MV-4-11 (cell line): ENCODE measurements around the gene AHCYL2.
A peak's percentile ranks its signal among the peaks of the same experiment; 100 is the strongest.
"Not testable (repeated sequence)": the region's sequence is repeated elsewhere in the genome, so short reads cannot be mapped to it uniquely, and the experiment has no call there.

Experiments used
- DNase-seq: peaks from one replicate; lab custom pipeline; 2025; lab: John Stamatoyannopoulos, UW

Gene AHCYL2

DNA sequence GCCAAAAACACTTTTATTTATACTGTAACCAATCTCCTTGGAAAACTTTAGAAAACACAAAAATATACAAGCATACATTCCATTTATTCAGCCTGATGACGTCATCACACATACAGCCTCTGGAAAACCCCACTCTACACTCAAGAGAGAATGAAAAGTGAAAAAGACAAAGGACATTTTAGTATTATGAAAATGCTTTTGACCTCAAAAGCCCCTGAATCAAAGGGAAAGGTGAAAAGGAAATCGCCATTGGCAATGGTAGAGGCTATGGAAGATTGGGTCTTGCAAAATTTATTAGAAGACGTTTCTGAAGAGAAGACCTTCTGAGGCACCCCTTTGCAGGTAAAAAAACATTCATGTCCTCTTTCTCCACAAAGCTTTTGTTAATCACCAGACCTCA lies 126.5 kb downstream of the AHCYL2 start:
- DNase-seq: no peak

DNA sequence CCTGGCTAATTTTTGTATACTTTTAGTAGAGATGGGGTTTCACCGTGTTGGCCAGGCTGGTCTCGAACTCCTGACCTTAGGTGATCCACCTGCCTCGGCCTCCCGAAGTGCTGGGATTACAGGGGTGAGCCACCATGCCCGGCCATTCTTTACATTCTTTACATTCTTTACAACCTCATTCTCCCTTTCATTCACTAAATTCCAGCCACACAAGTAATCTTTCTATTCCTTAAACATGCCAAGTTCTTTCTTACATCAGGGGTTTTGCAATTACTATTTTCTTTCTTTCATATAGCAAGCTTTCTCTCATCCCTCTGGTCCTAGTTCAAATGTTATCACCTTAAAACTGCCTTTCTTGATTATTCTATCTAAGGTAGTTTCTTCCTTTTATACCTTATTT lies 128.3 kb downstream of the AHCYL2 start:
- not testable (repeated sequence) for DNase-seq

DNA sequence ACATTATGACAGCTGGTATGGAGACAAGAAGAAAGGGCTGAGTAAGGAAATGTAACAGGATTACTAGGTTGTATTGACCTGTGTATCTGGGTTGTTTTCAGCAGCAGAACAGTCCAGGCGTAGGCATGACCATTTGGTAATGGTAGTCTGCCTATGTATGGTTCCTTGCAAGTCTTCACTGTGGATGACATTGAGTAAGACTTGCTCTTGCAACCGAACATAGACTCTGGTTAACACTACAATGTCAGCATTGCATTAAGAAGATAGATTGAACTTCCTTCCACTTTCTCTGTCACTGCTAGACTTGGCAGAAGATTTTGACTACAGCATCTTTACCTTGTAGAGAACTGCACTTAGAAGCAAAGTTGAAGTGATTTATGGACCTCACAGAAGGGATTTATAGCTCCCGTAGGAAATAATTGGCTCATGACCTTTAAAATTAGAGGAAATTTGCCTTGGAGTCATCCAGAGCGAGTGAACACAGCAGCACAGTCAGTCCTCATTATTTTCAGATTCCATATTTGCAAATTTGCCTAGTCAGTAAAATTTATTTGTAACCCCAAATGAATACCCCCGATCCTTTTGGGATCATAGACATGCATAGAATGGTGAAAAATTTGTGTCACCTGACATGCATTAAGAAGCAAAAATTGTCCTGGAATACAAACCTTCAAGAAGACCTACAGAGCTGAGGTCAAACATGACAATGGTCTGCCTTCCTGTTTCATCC lies 129.8 kb downstream of the AHCYL2 start:
- DNase-seq: peak; percentile 72

DNA sequence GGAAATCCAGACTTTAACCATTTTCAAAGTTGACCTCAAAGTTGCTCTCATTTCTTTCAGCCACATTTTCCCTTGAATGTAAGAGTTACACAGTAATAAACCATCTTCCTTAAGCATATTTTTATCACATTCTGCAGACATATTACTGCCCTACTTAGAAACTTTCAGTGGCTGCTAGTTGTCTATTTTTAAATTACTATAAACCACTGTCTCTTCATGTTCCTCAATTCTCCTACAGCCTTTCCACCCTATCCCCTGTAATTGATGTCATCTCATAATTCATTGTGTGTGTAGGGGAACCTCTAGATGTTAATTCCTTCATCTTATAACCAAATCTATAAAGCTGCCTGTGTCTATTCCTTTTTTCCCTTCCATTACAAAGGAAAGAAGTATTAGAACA lies 131.3 kb downstream of the AHCYL2 start:
- peak; percentile 72 for DNase-seq

DNA sequence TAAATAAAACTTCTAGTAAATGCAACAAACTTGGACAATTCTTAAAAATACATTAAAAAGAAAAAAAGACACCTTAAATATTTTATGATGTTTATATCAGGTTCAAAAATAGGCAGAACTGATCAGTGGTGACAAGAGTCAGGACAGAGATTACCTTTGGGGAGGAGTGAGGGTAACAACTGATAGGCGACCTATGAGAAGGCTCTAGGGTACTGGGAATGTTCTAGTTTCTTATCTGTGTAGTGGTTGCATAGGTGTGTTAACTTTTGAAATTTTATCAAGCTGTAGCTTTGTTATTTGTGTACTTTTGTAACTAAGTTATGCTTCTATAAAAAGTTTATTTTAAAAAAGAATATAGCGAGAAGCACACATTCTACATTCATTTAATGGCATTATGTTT lies 134.3 kb downstream of the AHCYL2 start:
- no peak for DNase-seq

DNA sequence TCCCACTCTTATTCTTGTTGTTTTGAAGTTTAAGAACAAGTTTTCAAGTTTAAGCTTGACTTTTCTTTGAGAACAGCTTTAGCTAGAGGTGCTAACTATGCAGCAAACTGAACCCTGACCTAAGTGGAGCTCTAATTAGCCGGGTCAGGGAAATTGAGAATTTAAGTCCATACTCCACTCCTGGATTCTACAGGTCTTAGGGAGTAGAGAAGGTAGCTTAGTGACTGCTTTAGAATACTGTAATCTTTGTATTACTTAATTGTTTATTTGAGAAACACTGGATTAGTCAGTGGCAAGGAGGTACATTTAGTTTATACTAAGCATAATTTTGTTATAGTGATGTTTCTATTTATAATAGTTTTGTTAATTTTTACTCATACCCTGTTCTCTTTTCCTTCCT lies 134.8 kb downstream of the AHCYL2 start:
- DNase-seq: no peak

DNA sequence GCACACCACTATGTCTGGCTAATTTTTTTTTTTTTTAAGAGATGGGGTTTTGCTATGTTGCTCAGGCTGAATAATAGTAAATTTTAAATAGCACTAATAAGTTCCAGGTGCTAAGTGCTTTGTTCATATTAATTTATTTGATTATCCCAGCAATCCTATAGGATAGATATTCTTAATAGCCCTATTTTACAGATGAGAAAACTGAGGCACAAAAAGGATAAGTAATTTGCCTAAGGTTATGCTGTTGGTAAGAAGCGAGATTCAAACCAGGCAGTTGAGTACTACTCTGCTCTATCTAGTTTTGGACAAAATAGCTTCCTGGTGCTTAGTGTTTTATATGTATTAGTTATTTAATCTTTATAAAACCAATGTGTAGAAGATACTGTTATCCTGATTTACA lies 136.9 kb downstream of the AHCYL2 start:
- no peak for DNase-seq

DNA sequence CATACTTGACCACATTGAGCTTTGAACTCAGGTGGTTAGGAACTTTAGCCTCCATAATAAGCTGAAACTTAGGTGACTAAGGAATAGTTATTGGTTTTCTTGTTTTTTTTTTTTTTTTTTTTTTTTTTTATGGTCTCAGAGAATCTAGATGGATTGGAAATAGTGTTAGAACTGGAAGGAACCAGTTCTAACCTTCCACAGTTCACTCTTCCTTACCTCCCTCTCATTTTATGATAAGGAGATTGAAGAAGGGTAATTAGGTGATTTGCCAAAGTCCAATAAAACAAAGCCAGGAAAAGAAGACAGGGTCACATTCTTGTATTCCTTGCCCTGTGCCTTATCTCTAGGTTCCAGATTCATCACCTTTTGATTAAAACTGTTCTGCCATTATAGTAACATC lies 137.7 kb downstream of the AHCYL2 start:
- DNase-seq: no peak

DNA sequence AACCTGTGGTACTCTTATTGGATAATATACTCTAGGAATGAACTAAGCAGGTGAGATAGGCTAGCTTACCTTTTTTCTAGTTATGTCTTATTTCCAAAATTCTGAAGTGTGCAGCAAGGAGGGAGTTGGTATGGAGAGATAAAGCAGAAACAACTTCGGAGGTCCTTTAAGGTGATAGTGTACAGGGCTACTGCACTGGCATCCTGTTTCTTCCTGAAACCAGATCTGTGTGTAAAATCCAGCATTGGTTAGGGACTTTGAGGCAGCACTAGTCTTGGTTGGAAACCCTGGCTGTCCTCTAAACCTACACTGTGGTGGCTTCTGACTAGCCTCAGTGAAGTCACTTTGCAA lies 142.5 kb downstream of the AHCYL2 start:
- DNase-seq: no peak

DNA sequence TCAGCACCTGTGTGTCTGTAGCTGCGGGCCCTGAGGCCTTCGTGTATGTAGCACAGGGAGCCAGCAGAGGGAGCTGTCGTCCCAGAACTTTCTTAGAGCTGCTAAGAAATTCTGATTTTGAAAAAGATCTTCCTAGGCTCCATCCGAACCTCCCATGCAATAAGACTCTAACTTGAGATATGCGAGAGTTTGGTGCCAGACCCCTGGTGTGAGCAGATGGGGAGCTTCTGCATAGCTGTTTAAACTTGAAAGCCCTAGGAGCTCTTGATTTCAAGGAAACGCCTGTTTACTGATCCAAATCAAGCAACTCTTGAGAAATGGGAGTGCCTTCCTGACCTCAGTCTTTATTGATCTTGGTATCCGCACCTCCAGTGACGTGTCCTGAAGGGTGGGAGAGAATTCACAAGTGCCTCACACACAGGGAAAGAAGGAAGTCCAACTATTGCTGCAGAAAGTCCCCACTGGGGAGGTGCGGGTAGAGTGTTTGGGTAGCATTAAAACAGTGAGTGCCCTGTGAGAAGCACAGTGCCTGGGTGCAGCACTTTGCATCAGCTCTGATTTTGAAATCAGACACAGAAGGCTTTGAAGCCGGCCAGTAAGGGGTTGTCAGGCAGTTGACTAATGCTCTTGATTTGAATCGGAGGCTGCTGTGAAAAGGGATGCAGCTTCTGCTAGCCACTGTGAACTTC lies 143.0 kb downstream of the AHCYL2 start:
- peak; percentile 60 for DNase-seq

DNA sequence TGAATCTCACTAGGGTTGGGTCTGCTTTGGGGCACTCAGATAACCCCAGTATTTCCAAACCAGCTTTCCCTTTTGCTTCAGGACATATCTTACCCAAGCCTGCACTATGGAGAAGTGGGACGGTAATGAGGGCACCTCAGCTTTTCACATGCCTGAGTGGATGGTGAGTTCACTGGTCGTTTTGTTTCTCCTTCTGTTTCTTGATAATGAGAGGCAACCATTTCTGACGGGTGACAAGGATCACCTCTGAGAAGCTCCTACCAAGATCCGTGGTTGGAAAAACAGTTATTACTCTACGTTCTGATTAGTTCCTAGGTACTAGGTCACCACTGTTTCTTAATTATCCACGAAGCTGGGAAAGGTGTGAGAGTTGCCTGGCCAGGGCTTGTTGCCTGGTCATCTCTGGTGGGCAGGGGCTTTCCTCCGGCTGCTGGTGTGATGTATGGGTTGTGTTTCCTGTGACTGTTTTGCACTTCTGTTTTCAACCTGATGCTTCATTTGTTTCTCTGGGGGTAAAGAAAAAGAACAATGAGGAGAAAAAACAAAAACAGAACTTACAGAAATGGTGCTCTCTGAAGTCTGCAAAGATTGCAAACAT lies 143.7 kb downstream of the AHCYL2 start:
- no peak for DNase-seq

DNA sequence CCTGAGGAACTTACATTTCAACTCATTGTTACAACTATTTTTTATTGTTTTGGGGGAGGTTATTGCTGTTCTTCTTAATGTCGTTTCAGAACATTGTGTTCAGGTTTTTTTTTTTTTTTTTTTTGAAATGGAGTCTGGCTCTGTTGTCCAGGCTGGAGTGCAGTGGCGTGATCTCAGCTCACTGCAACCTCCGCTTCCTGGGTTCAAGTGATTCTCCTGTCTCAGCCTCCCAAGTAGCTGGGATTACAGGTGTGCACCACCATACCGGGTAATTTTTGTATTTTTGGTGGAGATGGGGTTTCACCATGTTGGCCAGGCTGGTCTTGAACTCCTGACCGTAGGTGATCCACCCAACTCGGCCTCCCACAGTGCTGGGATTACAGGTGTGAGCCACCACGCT lies 144.6 kb downstream of the AHCYL2 start:
- DNase-seq: not testable (repeated sequence)

DNA sequence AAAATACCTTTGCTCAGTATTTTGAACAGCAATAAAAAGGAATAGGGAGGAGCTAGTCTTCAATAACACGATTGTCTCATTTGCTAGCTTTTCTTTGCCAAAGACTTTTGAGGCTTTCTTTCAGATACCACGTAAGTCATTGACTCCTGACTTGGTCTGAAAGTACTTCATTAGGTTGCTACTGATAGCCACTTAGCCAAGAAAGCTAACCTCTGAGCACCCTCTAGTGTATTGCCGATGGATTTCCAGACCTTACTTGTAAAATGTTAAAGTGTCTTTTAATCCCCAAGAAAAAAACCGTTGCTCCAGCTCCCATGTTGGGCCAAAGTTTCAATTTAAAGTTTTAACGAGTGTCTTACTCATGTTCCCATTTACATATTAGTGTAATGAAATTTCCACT lies 146.0 kb downstream of the AHCYL2 start:
- peak; percentile 29 for DNase-seq

DNA sequence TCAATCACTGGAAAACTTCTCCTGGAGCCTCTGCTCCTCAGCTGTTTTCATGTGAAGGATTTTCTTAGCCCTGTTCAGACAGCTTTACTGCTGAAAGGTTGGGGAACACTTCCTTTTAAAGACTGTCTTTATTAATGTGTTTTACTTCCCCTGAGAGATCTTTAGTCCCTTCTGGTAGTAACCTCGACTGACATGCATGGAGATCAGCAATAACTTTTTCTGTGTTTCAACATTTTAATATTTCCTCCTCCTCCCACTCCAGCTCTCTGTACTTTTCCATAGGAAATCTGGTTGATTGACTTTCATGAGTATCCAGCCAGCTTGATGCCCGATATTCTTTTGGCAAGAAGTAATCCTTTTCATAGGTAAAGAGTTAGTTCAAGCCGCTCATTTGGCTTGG lies 146.7 kb downstream of the AHCYL2 start:
- peak; percentile 33 for DNase-seq

DNA sequence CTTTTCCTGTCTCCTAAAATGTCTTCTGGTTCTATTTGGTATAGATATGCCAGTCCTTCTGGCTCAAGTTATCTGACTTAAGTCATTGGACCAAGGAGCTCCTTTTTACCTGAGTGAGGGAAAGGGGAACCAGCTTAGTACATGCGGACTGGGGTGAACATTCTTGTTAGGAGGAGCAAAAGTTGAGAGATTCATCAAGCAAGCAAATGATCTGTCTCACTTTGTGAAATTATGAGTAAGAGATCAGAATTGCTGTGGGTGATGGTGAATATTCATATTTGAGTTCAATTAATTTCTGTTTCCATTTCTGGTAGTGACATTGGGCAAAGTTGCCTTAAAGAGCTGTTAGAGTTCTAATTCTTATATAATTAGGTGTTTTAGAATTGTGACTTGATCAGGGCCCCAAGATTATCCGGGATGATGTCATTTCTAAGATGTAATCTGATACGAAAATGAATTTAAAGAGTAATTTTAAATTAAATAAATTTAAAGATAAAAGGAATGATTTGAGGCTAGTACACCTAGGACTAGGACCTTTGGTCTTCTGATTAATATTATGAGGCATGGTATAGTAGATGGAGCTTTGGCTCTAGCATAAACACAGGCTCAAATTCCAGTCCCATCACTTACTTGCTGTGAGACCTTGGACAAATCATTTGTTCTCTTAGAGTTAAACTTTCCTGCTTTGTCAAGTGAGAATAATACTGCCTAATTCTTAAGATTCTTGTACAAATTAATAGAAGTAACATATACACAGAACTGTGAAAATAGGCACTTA lies 149.0 kb downstream of the AHCYL2 start:
- no peak for DNase-seq

DNA sequence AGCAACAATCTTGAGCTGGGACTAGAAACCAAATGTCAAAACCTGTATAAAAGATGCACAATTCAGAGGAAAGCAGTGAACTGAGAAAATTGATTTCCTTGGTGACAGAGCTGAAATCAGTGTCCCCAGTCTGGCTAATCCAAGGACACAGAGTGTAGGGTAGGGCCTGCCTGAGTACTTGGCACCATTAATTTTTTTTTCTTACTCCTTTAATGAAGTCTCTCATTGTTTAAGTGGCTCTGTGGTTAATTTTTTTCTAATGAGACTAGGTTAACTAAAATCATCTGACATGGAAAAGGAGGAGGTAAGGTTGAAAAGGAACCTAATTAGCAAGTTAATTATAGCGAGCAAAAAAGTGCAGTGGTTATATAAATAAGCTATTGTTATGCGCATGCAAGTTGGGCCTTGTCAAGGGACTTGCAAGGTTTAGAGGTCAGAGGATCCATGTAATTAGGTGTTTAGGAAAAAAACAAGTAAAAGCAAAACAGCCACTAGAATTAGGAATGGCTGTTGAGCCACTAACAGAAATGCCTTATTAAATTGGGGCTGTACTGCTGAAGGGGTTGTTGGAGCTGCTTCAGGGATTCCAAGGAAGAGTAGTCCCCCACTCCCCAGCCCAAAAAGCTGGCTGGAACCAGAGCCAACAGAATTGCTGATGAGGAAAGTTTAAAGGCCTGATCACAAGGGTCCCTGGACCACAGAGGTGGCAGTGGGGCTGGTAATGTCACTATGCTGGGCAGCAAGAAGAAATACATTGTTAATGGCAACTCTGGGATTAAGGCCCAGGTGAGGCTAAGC lies 150.5 kb downstream of the AHCYL2 start:
- DNase-seq: no peak

DNA sequence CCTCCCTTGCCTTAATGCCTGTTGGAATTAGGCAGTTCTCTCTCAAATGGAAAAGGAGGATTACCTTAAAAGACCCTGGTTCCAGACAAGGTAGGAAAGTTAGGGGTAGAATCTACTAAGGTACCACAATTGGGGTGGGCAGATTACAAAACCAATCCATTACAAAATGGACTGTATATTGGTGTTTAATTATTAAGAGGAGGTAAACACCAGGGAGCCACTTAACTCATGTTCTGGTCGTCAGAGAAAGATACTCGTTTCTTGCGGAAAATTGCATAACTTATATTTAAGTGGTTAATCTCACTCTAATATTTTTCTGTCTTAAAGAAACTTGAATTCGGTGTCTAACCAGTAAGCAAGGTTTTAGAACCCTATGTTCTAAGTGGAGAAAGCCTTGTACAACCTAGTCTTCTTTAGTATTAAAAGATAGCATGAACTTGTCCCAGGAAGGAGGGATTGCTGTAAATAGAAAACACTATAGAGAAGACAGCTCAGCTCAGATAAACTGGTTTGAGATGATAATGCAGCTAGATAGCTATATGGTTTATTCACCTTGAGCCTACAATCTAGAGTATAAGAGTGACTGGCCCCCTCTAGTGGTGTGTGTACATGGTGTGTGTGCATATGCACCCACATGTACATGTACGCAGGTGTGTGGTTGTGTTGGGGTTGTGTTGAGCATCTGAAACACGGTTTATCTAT lies 151.4 kb downstream of the AHCYL2 start:
- DNase-seq: no peak

DNA sequence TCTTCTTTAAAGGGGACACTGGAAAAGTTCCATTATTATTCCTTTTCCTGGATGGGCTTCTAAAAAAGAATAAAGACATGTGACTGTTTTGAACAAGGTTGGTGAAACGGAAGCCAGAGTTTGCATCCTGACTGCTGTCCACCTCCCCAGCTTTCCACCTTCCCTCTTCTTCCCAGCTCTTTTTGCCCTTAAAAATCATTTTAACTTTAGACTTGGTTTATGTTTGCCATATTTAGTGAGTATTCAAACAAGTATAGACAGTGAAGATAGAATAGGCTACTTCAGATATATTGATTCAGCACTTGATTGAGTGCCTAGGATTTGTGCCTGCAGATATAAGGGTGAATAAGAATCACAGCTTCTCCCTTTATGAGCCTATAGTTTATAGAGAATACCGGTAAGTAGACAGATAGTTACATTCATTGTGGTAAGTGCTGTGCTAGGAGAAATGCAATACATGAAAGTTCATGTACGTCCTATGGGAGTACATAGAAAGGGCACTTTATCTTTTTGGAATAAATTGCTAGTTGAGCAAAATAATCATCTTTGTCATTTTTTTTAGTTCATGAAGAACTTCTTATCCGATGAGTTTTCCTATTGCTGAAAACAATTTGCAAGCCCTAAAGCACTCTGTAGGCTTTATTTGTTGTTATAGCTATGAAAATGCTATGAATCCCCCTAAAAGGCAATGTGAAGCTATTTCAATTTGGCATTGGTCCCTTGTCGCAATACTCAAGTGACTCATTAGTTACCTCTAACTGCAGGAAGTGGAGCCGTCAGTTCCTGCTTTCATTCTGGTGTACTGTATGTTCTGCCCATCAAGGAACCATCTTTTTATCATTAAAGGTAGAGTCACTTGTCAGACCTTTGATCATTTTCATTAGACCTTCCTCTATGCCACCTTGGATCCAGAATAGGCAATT lies 152.2 kb downstream of the AHCYL2 start:
- DNase-seq: peak; percentile 84

DNA sequence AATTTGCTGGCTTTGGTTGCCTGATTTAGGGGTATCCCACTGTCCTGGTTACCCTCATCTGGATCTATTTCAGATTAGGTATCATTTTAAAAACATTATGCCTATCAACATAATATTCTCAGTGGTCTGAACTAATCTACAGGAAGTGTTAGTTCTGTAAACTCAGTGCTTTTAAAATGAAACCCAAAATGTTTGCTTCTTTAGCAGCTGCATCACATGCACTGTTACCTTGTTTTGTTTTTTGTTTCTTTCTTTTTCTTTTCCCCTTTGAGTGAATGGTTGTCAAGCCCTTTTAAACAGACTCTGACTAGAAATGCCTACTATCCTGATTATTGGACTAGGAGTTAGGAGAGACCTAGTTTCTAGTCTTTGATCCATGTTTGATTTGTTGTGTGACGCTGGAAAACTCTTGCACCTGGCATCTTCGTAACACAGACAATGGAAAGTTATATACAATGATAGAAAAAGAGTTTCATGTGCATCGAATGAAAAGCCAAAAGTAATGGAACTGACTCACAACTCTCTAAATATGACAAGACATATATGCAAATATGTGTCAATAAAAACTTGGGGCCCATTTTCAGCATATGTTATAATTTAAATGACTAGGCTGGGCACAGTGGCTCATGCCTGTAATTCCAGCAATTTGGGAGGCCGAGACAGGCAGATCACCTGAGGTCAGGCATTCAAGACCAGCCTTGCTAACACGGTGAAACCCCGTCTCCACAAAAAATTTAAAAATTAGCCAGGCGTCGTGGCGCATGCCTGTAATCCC lies 157.1 kb downstream of the AHCYL2 start:
- DNase-seq: no peak
